ENCODE measurements around the gene B4GALNT2. TPM values are rescaled to one million over a fixed set of nuclear protein-coding genes. Genes with fewer than 3 reads are reported as not detected.
A peak's percentile ranks its signal among the peaks of the same experiment; 100 is the strongest.

Gene B4GALNT2
- total and polyA plus RNA-seq, 2 of the 8 experiments (the other 6 are each of a cell fraction or from before 2014, with no cell fraction given) = not detected

- peaks cover 0 to 3% (median 1%) of the 10 kb centered on the region in 4 experiments; a peak in 1 of 7 replicates for H3K4me1 ChIP-seq (replicated peaks in 1 of 4; ENCODE audit: control insufficient read depth in 3 of 4, insufficient read depth in 4 of 4, low read length in 3 of 4)
- H3K79me2 ChIP-seq (ENCODE audit: control insufficient read depth in 1 of 2, insufficient read depth in 2 of 2, low read length in 2 of 2) = no peaks in the 10 kb centered on the region
- H2AK5ac ChIP-seq (ENCODE audit: low read depth, low read length) = no peak overlapping the region
- peak overlapping the region; percentile 99 for H2AFZ ChIP-seq (ENCODE audit: low read length)
- no peaks in the 10 kb centered on the region for H3K79me1 ChIP-seq (ENCODE audit: low read depth, low read length)
- ChIA-PET POLR2A (ENCODE audit: partially characterized antibody) (interaction anchor here (1.4 to 3.8 kb wide), 5 partner anchors 14 to 31 kb away, joined by 3 to 13 read pairs (median 4); partner anchors contain the start of genes ABI3 and GNGT2), CTCF (ENCODE audit: partially characterized antibody) (interaction anchor here (0.6 to 2.4 kb wide), 8 partner anchors 14 to 834 kb away, joined by 3 to 6 read pairs (median 4); no protein-coding TSS in a partner anchor)
- no peaks in the 10 kb centered on the region; a peak in 1 of 7 replicates for H3K27me3 ChIP-seq (replicated peaks in 1 of 4; ENCODE audit: control insufficient read depth in 3 of 4, extremely low read depth in 1 of 4, insufficient read depth in 3 of 4, low read length in 3 of 4)
- H4K20me1 ChIP-seq (replicated peaks in 1 of 2; ENCODE audit: control insufficient read depth in 1 of 2, insufficient read depth in 2 of 2, low read length in 2 of 2) = no peaks in the 10 kb centered on the region
- 0 out of 2 replicates have a peak overlapping the region, but pooled peaks have one; percentile 19 for H2BK15ac ChIP-seq (ENCODE audit: low read length)
- 68% methylated on average over 3 of the region's 3 CpGs; no CpG with 5 or more reads in 1 of the 2 experiments for WGBS, 2 experiments (ENCODE audit: extremely low coverage in 1 of 2, insufficient coverage in 1 of 2, insufficient read length in 1 of 2, insufficient replicate concordance in 2 of 2, low coverage in 1 of 2, low lambda C conversion rate in 2 of 2, missing lambda C conversion rate in 1 of 2)
- H3K23ac ChIP-seq (ENCODE audit: insufficient read length) = no peak overlapping the region
- no peak overlapping the region for H3K18ac ChIP-seq (ENCODE audit: extremely low read depth, low read length)
- DNase-seq (ENCODE audit: low read depth in 1 of 2, low spot score in 2 of 2) = no peak
- no peaks in the 10 kb centered on the region for H3K9me3 ChIP-seq (ENCODE audit: insufficient read depth in 2 of 2, low read depth in 1 of 2, low read length in 1 of 2)
- no peak overlapping the region for H3K4ac ChIP-seq (replicated peaks; ENCODE audit: insufficient read length, low read depth, low read length)
- peak overlapping the region in 1 of 4 experiments; percentile 76; a peak in 2 of 7 replicates for H3K9ac ChIP-seq (replicated peaks in 1 of 4; ENCODE audit: extremely low read depth in 1 of 4, low read depth in 3 of 4, low read length in 3 of 4)
- no peak overlapping the region for H4K5ac ChIP-seq (ENCODE audit: insufficient read length, low read depth, low read length)
- no peak overlapping the region for H2BK20ac ChIP-seq (ENCODE audit: low read length)
- peaks cover 13% of the 10 kb centered on the region for H3K23me2 ChIP-seq (ENCODE audit: low read depth, low read length)
- no peak for FAIRE-seq
- no peak overlapping the region for H4K91ac ChIP-seq (replicated peaks; ENCODE audit: insufficient read length, low read length)
- 0 out of 2 replicates have a peak overlapping the region, but pooled peaks have one; percentile 6 for H2BK12ac ChIP-seq (ENCODE audit: low read depth, low read length)
- H2BK120ac ChIP-seq (replicated peaks; ENCODE audit: low read depth, low read length) = no peak overlapping the region
- H3K4me3 ChIP-seq (ENCODE audit: extremely low read depth in 1 of 4, insufficient read depth in 2 of 4, low read depth in 3 of 4, low read length in 4 of 4) = peak overlapping the region; percentile 78 to 97 (median 95); a peak in 6 of 8 replicates
- H4K8ac ChIP-seq (ENCODE audit: extremely low read depth, insufficient read depth, low read length) = no peak overlapping the region
- H3K27ac ChIP-seq (ENCODE audit: low read depth, low read length) = no peak overlapping the region
- H3K56ac ChIP-seq (replicated peaks; ENCODE audit: insufficient read length, low read depth, low read length) = no peak overlapping the region
- H3K14ac ChIP-seq (ENCODE audit: insufficient read length) = no peak overlapping the region
- peak overlapping the region; percentile 86 to 99 for H3K4me2 ChIP-seq (ENCODE audit: insufficient read depth in 1 of 2, low read depth in 2 of 2, low read length in 2 of 2)
- H2BK5ac ChIP-seq (ENCODE audit: low read depth, low read length) = no peak overlapping the region
- no peaks in the 10 kb centered on the region for H3K36me3 ChIP-seq (ENCODE audit: control insufficient read depth in 2 of 4, insufficient read depth in 4 of 4, low read length in 3 of 4)
- no peak for TF ChIP-seq FOSL1 (IDR thresholded peaks at IDR 0.05; ENCODE audit: insufficient read depth, low read depth, low read length)
- no peak for TF ChIP-seq RFX5 (IDR thresholded peaks at IDR 0.05; ENCODE audit: borderline replicate concordance, low read depth, low read length)
- TF ChIP-seq JUND (IDR thresholded peaks at IDR 0.05; ENCODE audit: low read length) = no peak
- TF ChIP-seq EZH2 (IDR thresholded peaks at IDR 0.05; ENCODE audit: low read depth, low read length, severe bottlenecking) = no peak
- no peak for TF ChIP-seq JUN (IDR thresholded peaks at IDR 0.05; ENCODE audit: low read depth, low read length)
- TF ChIP-seq RBBP5 (IDR thresholded peaks at IDR 0.05; ENCODE audit: borderline replicate concordance, low read depth, low read length) = no peak
- TF ChIP-seq SAP30 (IDR thresholded peaks at IDR 0.05; ENCODE audit: insufficient read depth, insufficient replicate concordance, low read length) = no peak
- no peak for TF ChIP-seq KDM1A (IDR thresholded peaks at IDR 0.05; ENCODE audit: borderline replicate concordance, low read length)
Measured at GRCh38 chr17:49194297-49194607, 61.7 kb downstream of the B4GALNT2 start.
